GM21390 (cell line): ENCODE results near the gene ERCC1.

ENCODE experiments used
- ATAC-seq: cut with Tn5 transposase; IDR thresholded peaks from one replicate; pipeline ENCODE4 v1.9.1; 2021; ENCODE audit not compliant: unreplicated experiment

ERCC1 gene

GRCh38 chr19:45423589-45424190, at the start of gene ERCC1:
Gene ERCC1 (minus strand): TSS chr19:45423917. CDS start chr19:45423374, 543 bp downstream.
- peak; percentile 60 for ATAC-seq

GRCh38 chr19:45473367-45473681, 49.6 kb upstream of the ERCC1 start:
- ATAC-seq: no peak

- no peak for ATAC-seq
Observed at GRCh38 chr19:45472563-45473366, 49.0 kb upstream of the ERCC1 start.

- no peak for ATAC-seq
Observed at GRCh38 chr19:45471931-45472562, 48.3 kb upstream of the ERCC1 start.

- ATAC-seq: no peak
Observed at GRCh38 chr19:45471111-45471930, 47.6 kb upstream of the ERCC1 start.

GRCh38 chr19:45470762-45471081, 47.0 kb upstream of the ERCC1 start:
- no peak for ATAC-seq

GRCh38 chr19:45469945-45470761, 46.4 kb upstream of the ERCC1 start:
- ATAC-seq: no peak

- ATAC-seq: peak; percentile 52
Observed at GRCh38 chr19:45469132-45469944, 45.6 kb upstream of the ERCC1 start.

- ATAC-seq: peak; percentile 24
Observed at GRCh38 chr19:45468803-45469131, 45.0 kb upstream of the ERCC1 start.

- no peak for ATAC-seq
Observed at GRCh38 chr19:45468159-45468651, 44.5 kb upstream of the ERCC1 start.

- ATAC-seq: peak; percentile 43
Observed at GRCh38 chr19:45467456-45468158, 43.9 kb upstream of the ERCC1 start, which contains the start of gene FOSB. Gene FOSB (plus strand): TSS chr19:45467996. CDS start chr19:45468587, 591 bp downstream.

- no peak for ATAC-seq
Observed at GRCh38 chr19:45467115-45467455, 43.4 kb upstream of the ERCC1 start.

GRCh38 chr19:45464852-45465441, 41.2 kb upstream of the ERCC1 start:
- ATAC-seq: no peak

- ATAC-seq: no peak
Observed at GRCh38 chr19:45464274-45464673, 40.6 kb upstream of the ERCC1 start.

- no peak for ATAC-seq
Observed at GRCh38 chr19:45463241-45463640, 39.5 kb upstream of the ERCC1 start.

- ATAC-seq: no peak
Observed at GRCh38 chr19:45462174-45462573, 38.5 kb upstream of the ERCC1 start.

- ATAC-seq: no peak
Observed at GRCh38 chr19:45460807-45461347, 37.2 kb upstream of the ERCC1 start.

GRCh38 chr19:45457776-45458175, 34.1 kb upstream of the ERCC1 start:
- ATAC-seq: no peak

GRCh38 chr19:45456500-45456815, 32.7 kb upstream of the ERCC1 start:
- no peak for ATAC-seq
